Muscle of leg (tissue), 11 donors: ENCODE measurements around the gene MTO1. TPM values are rescaled to one million over a fixed set of nuclear protein-coding genes. Genes with fewer than 3 reads are reported as not detected.
"Not testable (repeated sequence)": the region's sequence is repeated elsewhere in the genome, so short reads cannot be mapped to it uniquely, and the experiment has no call there.

ENCODE experiments used
- DNase-seq: peaks from one replicate; pipeline ENCODE4 v3.0.0; 2013
- H3K27ac ChIP-seq: one replicate; pipeline ENCODE4 v1.5.1; 2013; ENCODE audit warnings: mild to moderate bottlenecking, low read length, control low read depth
- H3K27me3 ChIP-seq: one replicate; pipeline ENCODE4 v1.6.1; 2013; ENCODE audit warnings: low read length; ENCODE audit not compliant: control insufficient read depth, insufficient read depth
- H3K36me3 ChIP-seq: one replicate; pipeline ENCODE4 v1.6.1; 2013; ENCODE audit warnings: low read length; ENCODE audit not compliant: control insufficient read depth, insufficient read depth
- H3K4me1 ChIP-seq: one replicate; pipeline ENCODE4 v1.6.1; 2013; ENCODE audit warnings: low read length; ENCODE audit not compliant: control insufficient read depth, insufficient read depth
- H3K4me3 ChIP-seq: one replicate; pipeline ENCODE4 v1.5.1; 2013; ENCODE audit warnings: low read length, control low read depth
- H3K9me3 ChIP-seq: replicated peaks from 2 replicates; pipeline ENCODE4 v1.6.1; 2013; ENCODE audit warnings: low read depth, low read length; ENCODE audit not compliant: control insufficient read depth
- WGBS: methylation state at CpG from one replicate; pipeline ENCODE4 v1.1.5; 2013; ENCODE audit warnings: missing lambda C conversion rate; ENCODE audit not compliant: insufficient coverage; 5-methylcytosine and 5-hydroxymethylcytosine counted together
- polyA plus RNA-seq, 8 donors: library from polyadenylated mRNA; unstranded; fragments of 120-200 nt; gene quantifications; one replicate each; pipeline versions ENCODE4 v1.2.1 to v1.2.3, GENCODE V29; 2013; ENCODE audit warnings: inconsistent platforms in 1 of 8, low replicate concordance in 1 of 8; ENCODE audit not compliant: insufficient read length in 8 of 8, insufficient read depth in 1 of 8
- total RNA-seq: library from RNA; stranded (reverse); fragments of 120-200 nt; gene quantifications from one replicate; pipeline ENCODE4 v1.2.4, GENCODE V29; 2013

MTO1 gene
- total and polyA plus RNA-seq, 9 donors = 14.6 to 23.9 (median 18.0) TPM

GRCh38 chr6:73455865-73456629, 5.5 kb upstream of the MTO1 start:
- Histone ChIP-seq H3K36me3 (no peaks in the 10 kb centered on the region), H3K27me3 (no peaks in the 10 kb centered on the region), H3K4me3 (no peak overlapping the region), H3K4me1 (peaks cover 7% of the 10 kb centered on the region), H3K9me3 (no peaks in the 10 kb centered on the region), H3K27ac (no peak overlapping the region)
- 100% methylated on average over 1 of the region's 3 CpGs for WGBS
- DNase-seq = no peak

GRCh38 chr6:73459474-73459873, 2.1 kb upstream of the MTO1 start:
- H3K36me3 ChIP-seq, H3K27me3 ChIP-seq, H3K4me1 ChIP-seq, DNase-seq, H3K4me3 ChIP-seq, H3K9me3 ChIP-seq, H3K27ac ChIP-seq: not testable (repeated sequence)
- 30% methylated on average over 2 of the region's 7 CpGs for WGBS

- no peak for DNase-seq
- WGBS = 86% methylated on average over 1 of the region's 5 CpGs
- Histone ChIP-seq H3K36me3 (peaks cover 5% of the 10 kb centered on the region), H3K4me1 (peaks cover 6% of the 10 kb centered on the region), H3K27ac (no peak overlapping the region), H3K27me3 (no peaks in the 10 kb centered on the region), H3K4me3 (no peak overlapping the region), H3K9me3 (no peaks in the 10 kb centered on the region)
Observed at GRCh38 chr6:73460056-73460455, 1.5 kb upstream of the MTO1 start.

GRCh38 chr6:73471686-73472290, 10.3 kb downstream of the MTO1 start:
- H3K4me3 ChIP-seq = no peak overlapping the region
- H3K36me3 ChIP-seq = peaks cover 46% of the 10 kb centered on the region

GRCh38 chr6:73476723-73477122, 15.2 kb downstream of the MTO1 start:
- Histone ChIP-seq H3K27me3 (no peaks in the 10 kb centered on the region), H3K27ac (no peak overlapping the region), H3K9me3 (no peaks in the 10 kb centered on the region), H3K4me1 (no peaks in the 10 kb centered on the region), H3K4me3 (no peak overlapping the region), H3K36me3 (peaks cover 44% of the 10 kb centered on the region)
- 89% methylated on average over 7 of the region's 10 CpGs for whole genome bisulfite sequencing
- no peak for DNase-seq

More at GRCh38 chr6:73471686-73472290, 10.3 kb downstream of the MTO1 start:
- no peak for DNase-seq
- no peak overlapping the region for H3K27ac ChIP-seq
- WGBS = no CpG with 5 or more reads among the region's 2 CpGs
- no peaks in the 10 kb centered on the region for H3K9me3 ChIP-seq
- no peaks in the 10 kb centered on the region for H3K27me3 ChIP-seq
- no peaks in the 10 kb centered on the region for H3K4me1 ChIP-seq

GRCh38 chr6:73477407-73477806, 15.9 kb downstream of the MTO1 start:
- Histone ChIP-seq H3K27ac (no peak overlapping the region), H3K4me3 (no peak overlapping the region), H3K36me3 (peaks cover 50% of the 10 kb centered on the region), H3K27me3 (no peaks in the 10 kb centered on the region), H3K4me1 (no peaks in the 10 kb centered on the region), H3K9me3 (no peaks in the 10 kb centered on the region)
- WGBS = no CpG with 5 or more reads among the region's 4 CpGs
- no peak for DNase-seq

GRCh38 chr6:73481969-73482368, 20.4 kb downstream of the MTO1 start:
- peaks cover 42% of the 10 kb centered on the region for H3K36me3 ChIP-seq
- H3K4me3 ChIP-seq = no peak overlapping the region
- H3K4me1 ChIP-seq = no peaks in the 10 kb centered on the region
- H3K27me3 ChIP-seq = no peaks in the 10 kb centered on the region
- WGBS = 95% methylated on average over 11 of the region's 12 CpGs
- no peak overlapping the region for H3K27ac ChIP-seq
- DNase-seq = no peak
- no peaks in the 10 kb centered on the region for H3K9me3 ChIP-seq

GRCh38 chr6:73484438-73484837, 22.9 kb downstream of the MTO1 start:
- no CpG with 5 or more reads among the region's 2 CpGs for WGBS

GRCh38 chr6:73487473-73487872, 25.9 kb downstream of the MTO1 start:
- Histone ChIP-seq H3K9me3 (no peaks in the 10 kb centered on the region), H3K27me3 (no peaks in the 10 kb centered on the region), H3K27ac (no peak overlapping the region), H3K36me3 (peaks cover 43% of the 10 kb centered on the region), H3K4me3 (no peak overlapping the region), H3K4me1 (no peaks in the 10 kb centered on the region)
- no peak for DNase-seq
- 100% methylated on average over 2 of the region's 7 CpGs for WGBS

More at GRCh38 chr6:73484438-73484837, 22.9 kb downstream of the MTO1 start:
- Histone ChIP-seq H3K27ac (no peak overlapping the region), H3K9me3 (no peaks in the 10 kb centered on the region), H3K4me1 (no peaks in the 10 kb centered on the region), H3K27me3 (no peaks in the 10 kb centered on the region), H3K4me3 (no peak overlapping the region), H3K36me3 (peaks cover 53% of the 10 kb centered on the region)
- no peak for DNase-seq

GRCh38 chr6:73491377-73491776, 29.8 kb downstream of the MTO1 start:
- Histone ChIP-seq H3K27ac (no peak overlapping the region), H3K9me3 (no peaks in the 10 kb centered on the region), H3K4me3 (no peak overlapping the region), H3K27me3 (no peaks in the 10 kb centered on the region), H3K4me1 (no peaks in the 10 kb centered on the region), H3K36me3 (peaks cover 36% of the 10 kb centered on the region)
- no peak for DNase-seq
